Bronchial epithelial cell (primary cell): ENCODE results near the gene FAM118B. TPM values are rescaled to one million over a fixed set of nuclear protein-coding genes. Genes with fewer than 3 reads are reported as not detected.

ENCODE experiments used
- DNase-seq: peaks from one replicate; pipeline ENCODE4 v3.0.0-alpha.2; 2010; ENCODE audit warnings: low read depth
- FAIRE-seq: peaks from 2 replicates; lab custom pipeline; 2011; peaks lifted over from hg19 to GRCh38; lab: Jason Lieb, UNC
- H3K27me3 ChIP-seq: 2 replicates; pipeline ENCODE4 v1.5.1; 2011; ENCODE audit warnings: low read length; ENCODE audit not compliant: control insufficient read depth, insufficient read depth
- H3K36me3 ChIP-seq: 2 replicates; pipeline ENCODE4 v1.5.1; 2011; ENCODE audit warnings: low read length; ENCODE audit not compliant: control insufficient read depth, insufficient read depth
- H3K4me3 ChIP-seq: 2 replicates; pipeline ENCODE4 v1.5.1; 2011; ENCODE audit warnings: mild to moderate bottlenecking, low read depth, low read length, control low read depth
- total RNA-seq: library from RNA; depleted of rRNA; stranded (reverse); fragments of >200 nt; gene quantifications from 2 replicates; pipeline ENCODE4 v1.2.1, GENCODE V29; 2014
- TF ChIP-seq, protein P1 (sequence below): IDR thresholded peaks from 2 replicates; pipeline ENCODE4 v1.5.1; 2011; ENCODE audit warnings: mild to moderate bottlenecking, moderate library complexity, low read length, control low read depth, inconsistent platforms; ENCODE audit not compliant: insufficient read depth, severe bottlenecking

Gene FAM118B
- total RNA-seq, 1 donor from 2014 or later = 15.8 TPM

GRCh38 chr11:126257764-126258163 lies 46.2 kb downstream of the FAM118B start:
- TF ChIP-seq, protein P1, sequence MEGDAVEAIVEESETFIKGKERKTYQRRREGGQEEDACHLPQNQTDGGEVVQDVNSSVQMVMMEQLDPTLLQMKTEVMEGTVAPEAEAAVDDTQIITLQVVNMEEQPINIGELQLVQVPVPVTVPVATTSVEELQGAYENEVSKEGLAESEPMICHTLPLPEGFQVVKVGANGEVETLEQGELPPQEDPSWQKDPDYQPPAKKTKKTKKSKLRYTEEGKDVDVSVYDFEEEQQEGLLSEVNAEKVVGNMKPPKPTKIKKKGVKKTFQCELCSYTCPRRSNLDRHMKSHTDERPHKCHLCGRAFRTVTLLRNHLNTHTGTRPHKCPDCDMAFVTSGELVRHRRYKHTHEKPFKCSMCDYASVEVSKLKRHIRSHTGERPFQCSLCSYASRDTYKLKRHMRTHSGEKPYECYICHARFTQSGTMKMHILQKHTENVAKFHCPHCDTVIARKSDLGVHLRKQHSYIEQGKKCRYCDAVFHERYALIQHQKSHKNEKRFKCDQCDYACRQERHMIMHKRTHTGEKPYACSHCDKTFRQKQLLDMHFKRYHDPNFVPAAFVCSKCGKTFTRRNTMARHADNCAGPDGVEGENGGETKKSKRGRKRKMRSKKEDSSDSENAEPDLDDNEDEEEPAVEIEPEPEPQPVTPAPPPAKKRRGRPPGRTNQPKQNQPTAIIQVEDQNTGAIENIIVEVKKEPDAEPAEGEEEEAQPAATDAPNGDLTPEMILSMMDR = no peak
- FAIRE-seq (no peak), DNase-seq (no peak)
- Histone ChIP-seq H3K27me3 (no peaks in the 10 kb centered on the region), H3K36me3 (peaks cover 5% of the 10 kb centered on the region), H3K4me3 (no peak overlapping the region)

GRCh38 chr11:126262216-126262615 lies 50.6 kb downstream of the FAM118B start:
- DNase-seq = no peak
- Histone ChIP-seq H3K36me3 (peaks cover 38% of the 10 kb centered on the region), H3K4me3 (no peak overlapping the region), H3K27me3 (no peaks in the 10 kb centered on the region)
- TF ChIP-seq, protein P1 = no peak
- FAIRE-seq = no peak

DNA sequence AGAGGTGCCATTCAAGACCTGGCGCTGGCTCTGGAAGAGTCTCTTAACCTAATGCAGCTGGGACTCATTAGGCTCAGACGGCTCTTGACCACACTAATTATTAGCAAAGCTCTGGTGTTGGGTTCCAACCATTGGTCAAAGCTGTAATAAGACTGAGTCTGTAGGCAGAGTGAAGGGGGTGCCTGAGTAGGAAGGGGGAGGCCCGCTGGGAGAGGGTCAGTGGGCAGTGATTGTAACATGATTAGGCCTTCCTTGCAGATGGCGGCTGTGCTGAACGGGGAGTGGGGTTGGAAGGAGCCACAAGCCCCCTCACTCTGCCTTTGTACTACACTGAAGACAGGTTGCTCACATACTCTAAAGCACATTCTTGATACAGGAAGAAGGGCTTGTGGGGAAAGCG lies 51.9 kb downstream of the FAM118B start:
- Histone ChIP-seq H3K36me3 (peaks cover 39% of the 10 kb centered on the region), H3K27me3 (no peaks in the 10 kb centered on the region), H3K4me3 (no peak overlapping the region)
- no peak for FAIRE-seq
- TF ChIP-seq, protein P1 = no peak
- DNase-seq = no peak

DNA sequence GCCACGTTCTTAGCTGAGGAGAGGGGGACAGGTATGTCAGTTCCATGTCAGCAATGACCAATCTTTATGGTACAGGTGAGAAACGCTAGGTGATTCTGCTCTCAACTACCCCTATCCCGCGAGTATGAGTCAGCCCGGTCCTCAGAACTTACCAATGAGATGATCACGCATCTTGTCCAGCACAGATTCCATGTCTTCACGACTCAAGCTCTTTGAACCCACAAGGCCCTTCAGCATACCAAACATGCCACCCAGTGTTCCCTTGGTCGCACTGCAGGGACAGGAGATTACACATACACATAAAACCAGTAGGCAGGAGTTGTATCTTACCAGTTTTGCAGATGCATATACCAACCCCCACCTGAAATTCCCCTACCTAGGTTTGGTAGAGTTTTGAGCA lies 54.2 kb downstream of the FAM118B start:
- DNase-seq (no peak), FAIRE-seq (no peak)
- Histone ChIP-seq H3K36me3 (peaks cover 39% of the 10 kb centered on the region), H3K4me3 (no peak overlapping the region), H3K27me3 (no peaks in the 10 kb centered on the region)
- TF ChIP-seq, protein P1 = no peak

GRCh38 chr11:126267650-126268049 lies 56.1 kb downstream of the FAM118B start:
- Histone ChIP-seq H3K4me3 (peak overlapping the region; percentile 93), H3K36me3 (peaks cover 36% of the 10 kb centered on the region), H3K27me3 (no peaks in the 10 kb centered on the region)
- TF ChIP-seq, protein P1 = no peak
- no peak for FAIRE-seq
- DNase-seq = no peak

DNA sequence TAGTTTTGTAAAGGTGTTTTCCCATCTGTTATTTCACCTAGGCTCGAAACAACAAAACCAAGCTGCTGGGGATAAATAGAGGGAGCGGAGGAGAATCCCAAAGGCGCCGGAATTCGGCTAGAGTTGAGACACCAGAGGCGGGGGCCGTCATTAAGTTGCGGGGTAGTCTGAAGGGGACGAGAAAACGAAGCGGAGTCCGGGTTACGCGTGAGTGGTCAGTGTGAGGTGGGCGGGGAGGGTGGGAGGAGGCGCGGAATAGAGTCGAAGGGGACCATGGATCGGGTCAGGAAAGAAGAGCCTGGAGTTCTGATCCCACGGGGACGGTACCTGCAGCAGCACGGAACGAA lies 56.8 kb downstream of the FAM118B start:
- Histone ChIP-seq H3K36me3 (peaks cover 33% of the 10 kb centered on the region), H3K27me3 (no peaks in the 10 kb centered on the region), H3K4me3 (peak overlapping the region; percentile 93)
- FAIRE-seq (no peak), DNase-seq (no peak)
- TF ChIP-seq, protein P1 = no peak
